ENCODE measurements around the gene GABRP.
"Not testable (repeated sequence)": the region's sequence is repeated elsewhere in the genome, so short reads cannot be mapped to it uniquely, and the experiment has no call there.

Gene GABRP

GRCh38 chr5:170761708-170762066, 21.8 kb upstream of the GABRP start:
- DNase-seq (ENCODE audit: low read depth): no peak
- TF ChIP-seq, protein P1, sequence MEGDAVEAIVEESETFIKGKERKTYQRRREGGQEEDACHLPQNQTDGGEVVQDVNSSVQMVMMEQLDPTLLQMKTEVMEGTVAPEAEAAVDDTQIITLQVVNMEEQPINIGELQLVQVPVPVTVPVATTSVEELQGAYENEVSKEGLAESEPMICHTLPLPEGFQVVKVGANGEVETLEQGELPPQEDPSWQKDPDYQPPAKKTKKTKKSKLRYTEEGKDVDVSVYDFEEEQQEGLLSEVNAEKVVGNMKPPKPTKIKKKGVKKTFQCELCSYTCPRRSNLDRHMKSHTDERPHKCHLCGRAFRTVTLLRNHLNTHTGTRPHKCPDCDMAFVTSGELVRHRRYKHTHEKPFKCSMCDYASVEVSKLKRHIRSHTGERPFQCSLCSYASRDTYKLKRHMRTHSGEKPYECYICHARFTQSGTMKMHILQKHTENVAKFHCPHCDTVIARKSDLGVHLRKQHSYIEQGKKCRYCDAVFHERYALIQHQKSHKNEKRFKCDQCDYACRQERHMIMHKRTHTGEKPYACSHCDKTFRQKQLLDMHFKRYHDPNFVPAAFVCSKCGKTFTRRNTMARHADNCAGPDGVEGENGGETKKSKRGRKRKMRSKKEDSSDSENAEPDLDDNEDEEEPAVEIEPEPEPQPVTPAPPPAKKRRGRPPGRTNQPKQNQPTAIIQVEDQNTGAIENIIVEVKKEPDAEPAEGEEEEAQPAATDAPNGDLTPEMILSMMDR (conservative IDR thresholded peaks at IDR 0.05; ENCODE audit: low read depth, low read length): no peak
- H3K4me3 ChIP-seq (ENCODE audit: low read length): no peak overlapping the region

GRCh38 chr5:170762298-170762697, 21.2 kb upstream of the GABRP start:
- not testable (repeated sequence) for DNase-seq (ENCODE audit: low read depth); H3K4me3 ChIP-seq (ENCODE audit: low read length)

GRCh38 chr5:170765868-170766267, 17.7 kb upstream of the GABRP start:
- not testable (repeated sequence) for H3K4me3 ChIP-seq (ENCODE audit: low read length); DNase-seq (ENCODE audit: low read depth)

GRCh38 chr5:170769246-170769645, 14.3 kb upstream of the GABRP start:
- H3K4me3 ChIP-seq (ENCODE audit: low read length): no peak overlapping the region
- no peak for DNase-seq (ENCODE audit: low read depth)
- TF ChIP-seq, protein P1 (conservative IDR thresholded peaks at IDR 0.05; ENCODE audit: low read depth, low read length): no peak

DNA sequence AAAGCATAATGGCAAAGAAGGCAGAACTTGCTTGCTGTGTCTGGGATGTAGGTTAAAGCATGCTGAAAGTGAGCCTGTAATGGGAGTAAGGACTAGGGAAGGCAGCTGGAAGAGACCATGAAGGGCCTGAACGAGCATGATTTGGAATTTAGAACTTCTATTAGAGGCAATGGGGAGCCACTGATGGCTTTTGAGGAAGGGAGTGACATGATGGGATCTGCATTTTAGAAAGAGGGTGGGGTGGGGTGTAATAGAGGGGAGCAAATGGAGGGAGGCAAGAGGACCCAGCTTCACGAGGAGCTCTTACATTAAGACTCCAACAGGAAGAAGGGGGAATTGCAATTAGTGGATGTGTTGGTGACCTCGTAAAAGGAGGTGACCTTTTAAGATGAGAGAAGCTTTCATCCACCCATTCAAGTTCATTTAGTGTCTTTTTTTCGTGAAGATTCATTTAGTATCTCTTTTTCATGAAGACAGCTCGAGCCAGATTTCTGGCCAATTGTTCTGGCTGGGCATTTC, 13.6 kb upstream of the GABRP start:
- DNase-seq (ENCODE audit: low read depth): no peak
- H3K4me3 ChIP-seq (ENCODE audit: low read length): no peak overlapping the region
- TF ChIP-seq, protein P1 (conservative IDR thresholded peaks at IDR 0.05; ENCODE audit: low read depth, low read length): no peak

GRCh38 chr5:170771496-170771895, 12.0 kb upstream of the GABRP start:
- TF ChIP-seq, protein P1 (conservative IDR thresholded peaks at IDR 0.05; ENCODE audit: low read depth, low read length): no peak

GRCh38 chr5:170773024-170773985, 10.2 kb upstream of the GABRP start:
- TF ChIP-seq, protein P1 (conservative IDR thresholded peaks at IDR 0.05; ENCODE audit: low read depth, low read length): no peak
- no peak for DNase-seq (ENCODE audit: low read depth)
- H3K4me3 ChIP-seq (ENCODE audit: low read length): no peak overlapping the region

More at GRCh38 chr5:170771496-170771895, 12.0 kb upstream of the GABRP start:
- no peak for DNase-seq (ENCODE audit: low read depth)
- H3K4me3 ChIP-seq (ENCODE audit: low read length): no peak overlapping the region

GRCh38 chr5:170774831-170775230, 8.7 kb upstream of the GABRP start:
- H3K4me3 ChIP-seq (ENCODE audit: low read length): no peak overlapping the region
- DNase-seq (ENCODE audit: low read depth): no peak
- TF ChIP-seq, protein P1 (conservative IDR thresholded peaks at IDR 0.05; ENCODE audit: low read depth, low read length): no peak
